Vagina (tissue), 2 donors: ENCODE results near the gene GRHL3. TPM values are rescaled to one million over a fixed set of nuclear protein-coding genes. Genes with fewer than 3 reads are reported as not detected.

Source experiments
- DNase-seq, 2 donors: peaks; one replicate each; pipeline ENCODE4 v3.0.0-alpha.2; 2017; ENCODE audit errors: extremely low spot score in 2 of 2
- H3K27ac ChIP-seq: fragments of 200-600 bp; sonication (generic); one replicate; pipeline ENCODE4 v1.5.1; 2019
- H3K27me3 ChIP-seq: fragments of 200-600 bp; sonication (generic); one replicate; pipeline ENCODE4 v1.5.1; 2019
- H3K36me3 ChIP-seq, 2 donors: fragments of 200-600 bp; sonication (generic); one replicate each; pipeline ENCODE4 v1.5.1; 2017 to 2019
- H3K4me1 ChIP-seq: fragments of 200-600 bp; sonication (generic); one replicate; pipeline ENCODE4 v1.5.1; 2019
- H3K4me3 ChIP-seq, 2 donors: fragments of 200-600 bp; sonication (generic); 1 replicate in 1 of 2; 2 replicates in 1 of 2; pipeline ENCODE4 v1.5.1; 2016 to 2019
- H3K9me3 ChIP-seq: fragments of 200-600 bp; sonication (generic); one replicate; pipeline ENCODE4 v1.5.1; 2019
- POLR2A ChIP-seq, 2 donors: fragments of 450-650 bp; IDR thresholded peaks; one replicate each; pipeline ENCODE4 v1.6.1; 2017; ENCODE audit warnings: antibody characterized with exemption in 2 of 2, mild to moderate bottlenecking in 2 of 2, moderate library complexity in 2 of 2
- POLR2AphosphoS5 ChIP-seq, 2 donors: sonication (generic); formaldehyde crosslinking; IDR thresholded peaks; one replicate each; pipeline ENCODE4 v1.9.0; 2017; ENCODE audit warnings: antibody characterized with exemption in 2 of 2, mild to moderate bottlenecking in 2 of 2, low read depth in 1 of 2; ENCODE audit not compliant: insufficient read depth in 1 of 2
- intact Hi-C: fragments of 100-400 bp; cut with DNase I; formaldehyde crosslinking; loops from one replicate; pipeline ENCODE4 v1.15.1; 2023
- total RNA-seq: library from RNA; depleted of rRNA; stranded (reverse); fragments of >200 nt; gene quantifications from one replicate; pipeline ENCODE4 v1.2.3, GENCODE V29; 2016
- TF ChIP-seq, protein P1 (sequence below), 3 experiments: fragments of 450-650 bp in 2 of 3; fragments of 200-600 bp in 1 of 3; sonication (generic) in 1 of 3; IDR thresholded peaks; one replicate each; pipeline ENCODE4 v1.5.1; 2017 to 2019; ENCODE audit warnings: antibody characterized with exemption in 3 of 3, mild to moderate bottlenecking in 2 of 3, moderate library complexity in 2 of 3

GRHL3 gene
- total RNA-seq, 1 donor from 2014 or later: 58.7 TPM

DNA sequence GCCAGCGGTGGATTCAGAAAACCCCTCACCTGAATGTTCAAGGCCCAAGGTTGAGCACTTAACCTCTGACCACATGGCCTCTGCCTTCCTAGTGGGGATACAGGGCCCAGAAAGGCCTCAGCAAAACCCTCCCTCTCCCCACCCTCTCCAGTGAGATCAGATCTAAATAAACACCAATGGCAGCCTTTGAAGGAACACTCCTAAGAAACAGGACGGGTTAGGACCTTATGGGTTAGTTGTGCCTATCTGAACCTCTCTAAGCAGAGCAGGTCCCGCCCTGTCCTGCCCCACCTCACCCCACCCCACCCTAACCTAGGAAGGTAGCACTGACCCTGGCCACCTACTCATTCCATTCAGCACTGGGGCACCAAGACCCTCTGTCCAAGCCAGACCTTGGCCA lies 7.9 kb upstream of the GRHL3 start:
- intact Hi-C loops: no loop called here
- Histone ChIP-seq H3K9me3 (no peaks in the 10 kb centered on the region), H3K27me3 (no peaks in the 10 kb centered on the region), H3K4me3 (no peak overlapping the region), H3K27ac (no peak overlapping the region), H3K36me3 (no peaks in the 10 kb centered on the region), H3K4me1 (no peaks in the 10 kb centered on the region)
- DNase-seq: no peak
- TF ChIP-seq POLR2A (IDR thresholded peaks at IDR 0.05) (no peak), POLR2AphosphoS5 (IDR thresholded peaks at IDR 0.05; ENCODE audit: insufficient read depth in 1 of 2, low read depth in 1 of 2) (no peak)
- TF ChIP-seq, protein P1, sequence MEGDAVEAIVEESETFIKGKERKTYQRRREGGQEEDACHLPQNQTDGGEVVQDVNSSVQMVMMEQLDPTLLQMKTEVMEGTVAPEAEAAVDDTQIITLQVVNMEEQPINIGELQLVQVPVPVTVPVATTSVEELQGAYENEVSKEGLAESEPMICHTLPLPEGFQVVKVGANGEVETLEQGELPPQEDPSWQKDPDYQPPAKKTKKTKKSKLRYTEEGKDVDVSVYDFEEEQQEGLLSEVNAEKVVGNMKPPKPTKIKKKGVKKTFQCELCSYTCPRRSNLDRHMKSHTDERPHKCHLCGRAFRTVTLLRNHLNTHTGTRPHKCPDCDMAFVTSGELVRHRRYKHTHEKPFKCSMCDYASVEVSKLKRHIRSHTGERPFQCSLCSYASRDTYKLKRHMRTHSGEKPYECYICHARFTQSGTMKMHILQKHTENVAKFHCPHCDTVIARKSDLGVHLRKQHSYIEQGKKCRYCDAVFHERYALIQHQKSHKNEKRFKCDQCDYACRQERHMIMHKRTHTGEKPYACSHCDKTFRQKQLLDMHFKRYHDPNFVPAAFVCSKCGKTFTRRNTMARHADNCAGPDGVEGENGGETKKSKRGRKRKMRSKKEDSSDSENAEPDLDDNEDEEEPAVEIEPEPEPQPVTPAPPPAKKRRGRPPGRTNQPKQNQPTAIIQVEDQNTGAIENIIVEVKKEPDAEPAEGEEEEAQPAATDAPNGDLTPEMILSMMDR (IDR thresholded peaks at IDR 0.05): no peak

DNA sequence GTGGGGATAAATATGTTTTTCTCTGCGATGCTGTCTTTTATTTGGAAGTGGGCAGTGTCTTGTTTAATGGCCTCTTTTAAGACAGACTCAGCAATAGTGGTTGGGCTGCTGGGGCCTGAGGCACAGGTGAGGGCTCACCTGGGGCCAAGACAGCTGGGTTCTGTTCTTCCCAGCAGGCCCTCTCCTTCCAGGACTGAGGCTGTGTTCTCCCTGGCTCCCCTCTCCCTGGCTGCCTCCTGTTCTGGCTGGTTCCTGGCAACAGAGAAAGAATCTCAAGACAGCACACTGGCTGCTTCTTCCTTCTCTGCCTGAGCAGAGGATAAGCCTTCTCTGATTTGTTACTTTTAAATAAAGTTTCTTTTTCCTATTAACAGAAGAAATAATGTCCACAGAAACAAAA lies 7.4 kb upstream of the GRHL3 start:
- Histone ChIP-seq H3K9me3 (no peaks in the 10 kb centered on the region), H3K27ac (no peak overlapping the region), H3K4me1 (no peaks in the 10 kb centered on the region), H3K36me3 (no peaks in the 10 kb centered on the region), H3K4me3 (no peak overlapping the region), H3K27me3 (no peaks in the 10 kb centered on the region)
- no peak for DNase-seq
- TF ChIP-seq, protein P1 (IDR thresholded peaks at IDR 0.05): no peak
- no peak for TF ChIP-seq POLR2A (IDR thresholded peaks at IDR 0.05)
- TF ChIP-seq POLR2AphosphoS5 (IDR thresholded peaks at IDR 0.05; ENCODE audit: insufficient read depth in 1 of 2, low read depth in 1 of 2): no peak
- intact Hi-C loops: no loop called here

DNA sequence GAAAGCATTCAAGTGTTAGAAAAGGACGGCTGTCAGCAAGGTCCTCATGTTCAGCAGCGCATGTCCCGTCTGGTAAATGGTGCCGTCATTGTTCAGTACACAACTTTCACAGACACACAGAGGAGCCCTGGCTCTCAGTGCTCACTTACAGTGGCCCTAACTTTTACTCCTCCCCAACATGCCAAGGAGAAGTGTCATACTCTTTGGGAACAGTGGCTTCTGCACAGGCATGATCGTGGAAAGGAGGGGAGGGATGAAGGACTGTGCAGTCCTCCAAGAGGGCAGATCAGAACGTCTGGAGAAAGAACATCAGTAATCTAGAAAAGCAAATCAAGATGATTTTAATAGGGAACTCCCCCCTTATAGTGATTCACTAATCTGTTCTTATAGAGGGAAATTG lies 3.8 kb upstream of the GRHL3 start:
- no peak overlapping the region for H3K27ac ChIP-seq
- H3K4me3 ChIP-seq: no peak overlapping the region
- no peaks in the 10 kb centered on the region for H3K9me3 ChIP-seq
- H3K27me3 ChIP-seq: no peaks in the 10 kb centered on the region
- no peak for DNase-seq
- no peak for TF ChIP-seq POLR2AphosphoS5 (IDR thresholded peaks at IDR 0.05; ENCODE audit: insufficient read depth in 1 of 2, low read depth in 1 of 2)
- TF ChIP-seq, protein P1 (IDR thresholded peaks at IDR 0.05): no peak
- no peak for TF ChIP-seq POLR2A (IDR thresholded peaks at IDR 0.05)
- intact Hi-C loops: no loop called here
- no peaks in the 10 kb centered on the region for H3K36me3 ChIP-seq
- H3K4me1 ChIP-seq: peaks cover 19% of the 10 kb centered on the region

DNA sequence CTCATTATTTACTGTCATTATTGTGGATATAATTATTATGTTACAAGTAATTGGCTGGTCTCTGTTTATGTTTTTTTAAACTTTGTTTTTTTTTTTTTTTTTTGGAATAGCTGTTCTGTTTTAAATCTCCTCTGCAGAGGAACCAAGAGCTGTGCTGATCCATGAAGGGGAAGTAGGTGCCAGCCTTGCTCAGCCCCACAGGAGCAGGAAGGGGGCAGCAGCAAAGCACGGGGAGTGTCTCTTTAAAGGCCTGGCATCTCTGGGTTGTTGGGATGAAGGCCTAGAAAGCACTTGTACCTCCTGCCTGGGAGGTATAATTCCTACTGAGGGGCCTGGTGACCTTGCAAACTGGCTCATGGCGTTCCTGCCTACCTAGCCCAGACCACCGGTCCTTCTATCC lies 2.5 kb upstream of the GRHL3 start:
- no peak for DNase-seq
- Histone ChIP-seq H3K4me3 (no peak overlapping the region), H3K27me3 (no peaks in the 10 kb centered on the region), H3K9me3 (no peaks in the 10 kb centered on the region), H3K36me3 (no peaks in the 10 kb centered on the region), H3K27ac (no peak overlapping the region), H3K4me1 (peaks cover 29% of the 10 kb centered on the region)
- TF ChIP-seq POLR2A (IDR thresholded peaks at IDR 0.05) (no peak), POLR2AphosphoS5 (IDR thresholded peaks at IDR 0.05; ENCODE audit: insufficient read depth in 1 of 2, low read depth in 1 of 2) (no peak)
- TF ChIP-seq, protein P1 (IDR thresholded peaks at IDR 0.05): no peak
- intact Hi-C loops: no loop called here

DNA sequence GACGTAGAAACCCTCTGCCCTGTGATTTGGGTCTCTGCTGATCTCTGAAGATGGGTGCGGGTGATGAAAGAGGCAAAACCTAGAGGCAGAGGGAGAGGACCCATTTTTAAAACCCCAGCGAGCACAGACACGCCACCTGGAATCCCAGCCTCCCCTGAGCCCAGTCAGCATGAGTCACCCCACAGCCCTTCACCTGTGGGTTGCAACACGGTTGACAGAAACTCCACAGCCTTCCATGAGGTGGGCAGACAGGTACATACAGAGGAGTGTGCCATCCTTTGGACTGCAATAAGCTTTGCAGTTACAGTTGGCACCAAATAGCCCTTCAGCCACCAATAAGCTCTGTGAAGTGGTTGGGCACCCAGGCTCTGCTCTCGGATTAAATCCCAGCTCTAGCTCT lies 2.1 kb upstream of the GRHL3 start:
- H3K4me1 ChIP-seq: peaks cover 33% of the 10 kb centered on the region

More for the DNA sequence above, 2.1 kb upstream of the GRHL3 start:
- DNase-seq: no peak
- Histone ChIP-seq H3K27me3 (no peaks in the 10 kb centered on the region), H3K9me3 (no peaks in the 10 kb centered on the region), H3K4me3 (no peak overlapping the region), H3K36me3 (no peaks in the 10 kb centered on the region), H3K27ac (no peak overlapping the region)
- intact Hi-C loops: no loop called here
- no peak for TF ChIP-seq POLR2A (IDR thresholded peaks at IDR 0.05)
- TF ChIP-seq POLR2AphosphoS5 (IDR thresholded peaks at IDR 0.05; ENCODE audit: insufficient read depth in 1 of 2, low read depth in 1 of 2): peak in 1 of 2 donors; percentile 39
